CD4-positive, alpha-beta T cell treated with Interleukin-6 at 100 ng/mL for 8 hours (primary cell): ENCODE data around the gene IDH2.
"Not testable (repeated sequence)": the region's sequence is repeated elsewhere in the genome, so short reads cannot be mapped to it uniquely, and the experiment has no call there.

Experiments used
- DNase-seq: peaks from one replicate; pipeline ENCODE4 v3.0.0-alpha.2; 2020; ENCODE audit warnings: mixed read lengths, low spot score

The IDH2 gene

GRCh38 chr15:90101969-90102890 is at the start of gene IDH2:
Gene IDH2, minus strand, starts transcription at chr15:90102468. Its CDS starts 78 bp downstream, at chr15:90102390.
- peak; percentile 59 for DNase-seq

DNA sequence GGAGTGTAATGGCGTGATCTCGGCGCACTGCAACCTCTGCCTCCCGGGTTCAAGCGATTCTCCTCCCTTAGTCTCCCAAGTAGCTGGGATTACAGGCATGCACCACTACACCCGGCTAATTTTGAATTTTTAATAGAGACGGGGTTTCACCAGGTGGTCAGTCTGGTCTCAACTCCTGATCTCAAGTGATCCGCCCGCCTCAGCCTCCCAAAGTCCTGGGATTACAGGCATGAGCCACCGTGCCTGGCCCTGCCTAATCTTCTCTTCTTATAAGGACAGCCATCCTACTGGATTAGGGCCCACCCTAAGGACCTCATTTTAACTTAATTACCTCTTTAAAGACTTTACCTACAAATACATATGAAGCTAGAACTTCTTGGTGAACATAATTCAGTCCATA is 48.3 kb upstream of the IDH2 start:
- not testable (repeated sequence) for DNase-seq

DNA sequence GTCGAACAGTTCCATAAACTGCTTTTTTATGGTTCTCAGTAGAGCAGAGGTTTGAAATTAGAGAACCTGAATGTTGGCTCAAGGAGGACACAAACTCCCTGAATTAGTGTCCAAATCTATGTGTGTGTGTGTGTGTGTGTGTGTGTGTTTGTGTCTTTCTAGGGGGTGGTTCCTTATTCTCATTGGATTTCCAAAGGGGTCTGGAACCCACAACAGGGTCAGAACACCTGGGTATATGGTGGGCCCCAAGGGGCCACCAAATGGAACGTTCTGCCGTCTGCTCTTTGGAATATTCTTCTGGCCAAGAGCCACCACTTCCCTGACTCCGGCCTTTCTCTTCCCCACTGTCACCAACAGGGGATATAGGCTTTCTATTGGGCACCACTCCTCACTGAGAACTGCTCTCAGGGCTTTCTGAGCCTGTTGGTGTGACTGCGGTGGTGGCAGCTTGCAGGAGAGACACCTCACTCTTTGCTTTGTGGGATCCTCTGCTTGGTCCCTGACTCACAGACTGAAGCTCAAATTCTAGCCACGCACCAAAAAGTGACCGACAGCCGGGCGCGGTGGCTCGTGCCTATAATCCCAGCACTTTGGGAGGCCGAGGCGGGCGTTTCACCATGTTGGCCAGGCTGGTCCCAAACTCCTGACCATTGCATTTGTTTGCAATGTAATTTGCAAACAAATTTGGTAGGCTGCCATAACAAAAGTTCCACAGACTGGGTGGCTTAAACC is 47.5 kb upstream of the IDH2 start:
- no peak for DNase-seq

DNA sequence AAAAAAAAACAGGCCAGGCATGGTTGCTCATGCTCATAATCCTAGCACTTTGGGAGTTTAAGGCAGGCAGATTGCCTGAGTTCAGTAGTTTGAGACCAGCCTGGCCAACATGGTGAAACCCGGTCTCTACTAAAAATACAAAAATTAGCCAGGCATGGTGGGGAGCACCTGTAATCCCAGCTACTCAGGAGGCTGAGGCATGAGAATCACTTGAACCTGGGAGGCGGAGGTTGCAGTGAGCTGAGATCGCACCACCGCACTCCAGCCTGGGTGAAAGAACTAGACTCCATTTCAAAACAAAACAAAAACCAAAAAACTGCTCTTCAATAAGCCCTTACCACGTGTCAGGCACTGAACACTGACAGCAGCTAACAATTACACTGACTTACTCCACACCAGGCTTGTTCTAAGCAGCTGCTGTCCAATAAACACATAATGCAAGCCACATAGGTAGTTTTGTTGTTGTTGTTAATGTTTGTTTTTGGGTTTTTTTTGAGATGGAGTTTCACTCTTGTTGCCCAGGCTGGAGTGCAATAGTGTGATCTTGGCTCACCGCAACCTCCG is 44.0 kb upstream of the IDH2 start:
- DNase-seq, result not testable (repeated sequence)

GRCh38 chr15:90145761-90146160 is 43.5 kb upstream of the IDH2 start:
- DNase-seq, result no peak

DNA sequence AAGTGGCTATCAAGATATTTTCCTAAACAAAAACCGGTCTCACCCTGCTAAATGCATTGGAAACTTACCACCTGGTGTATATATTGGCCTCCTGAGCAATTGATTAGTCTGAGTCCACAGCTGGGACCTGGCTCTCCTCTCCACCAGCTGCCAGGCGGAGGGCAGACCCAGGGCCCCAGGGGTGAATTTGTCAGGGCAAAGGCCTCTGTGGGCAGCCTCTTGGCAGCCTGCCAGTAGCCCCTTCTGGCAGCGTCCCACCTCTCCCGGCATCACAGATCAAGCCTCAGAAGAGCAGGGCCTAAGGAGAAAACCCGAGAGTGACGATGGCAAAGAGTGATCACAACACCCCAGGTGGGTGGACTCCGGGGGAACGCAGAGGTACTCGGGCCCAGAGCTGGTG is 43.0 kb upstream of the IDH2 start:
- DNase-seq, result no peak

DNA sequence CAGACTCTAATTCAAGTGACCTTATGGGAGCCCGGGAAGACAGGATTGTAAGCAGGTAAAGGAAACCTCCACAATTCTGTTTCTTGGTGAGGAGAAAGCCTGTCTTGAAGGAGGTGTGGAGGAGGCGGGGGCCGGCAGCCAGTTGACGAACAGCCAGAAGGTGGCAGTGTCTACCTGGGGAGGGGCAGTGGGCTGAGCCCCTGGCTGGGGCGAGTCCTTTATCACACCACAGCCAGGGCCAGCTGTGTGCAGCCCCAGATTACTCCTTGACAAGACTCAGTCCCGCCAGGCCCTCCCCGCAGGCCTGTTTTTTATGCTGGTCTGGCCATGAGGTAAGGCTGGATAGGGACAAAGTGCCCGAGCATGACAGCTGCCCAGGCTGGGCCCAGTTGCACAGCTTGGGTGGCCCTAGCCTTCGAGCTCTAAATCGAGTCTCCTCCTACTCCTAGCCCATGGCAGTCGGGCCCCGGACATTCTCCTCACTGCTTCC is 40.9 kb upstream of the IDH2 start:
- DNase-seq, result peak; percentile 53

GRCh38 chr15:90142216-90143165 is 40.2 kb upstream of the IDH2 start:
- DNase-seq, result peak; percentile 26

DNA sequence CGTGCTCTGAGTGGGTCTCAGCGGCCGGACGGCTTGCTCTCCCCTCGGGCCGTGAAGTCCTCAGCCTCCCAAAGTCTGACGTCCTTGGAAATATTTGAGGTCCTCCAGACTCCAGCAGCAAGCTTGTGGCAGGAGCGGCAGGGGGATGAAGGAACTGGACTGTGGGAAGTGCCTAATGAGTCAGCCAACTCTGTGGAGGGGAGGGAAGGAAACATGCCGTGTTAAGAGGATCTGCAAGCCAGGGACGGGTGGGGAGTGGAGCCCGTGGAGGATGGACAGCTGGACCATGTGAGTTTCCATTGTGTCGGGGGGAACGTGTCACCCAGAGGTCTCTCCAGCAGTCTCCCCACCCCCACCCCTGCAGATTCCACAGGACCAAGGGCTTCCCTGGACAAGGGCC is 39.4 kb upstream of the IDH2 start:
- DNase-seq, result no peak

DNA sequence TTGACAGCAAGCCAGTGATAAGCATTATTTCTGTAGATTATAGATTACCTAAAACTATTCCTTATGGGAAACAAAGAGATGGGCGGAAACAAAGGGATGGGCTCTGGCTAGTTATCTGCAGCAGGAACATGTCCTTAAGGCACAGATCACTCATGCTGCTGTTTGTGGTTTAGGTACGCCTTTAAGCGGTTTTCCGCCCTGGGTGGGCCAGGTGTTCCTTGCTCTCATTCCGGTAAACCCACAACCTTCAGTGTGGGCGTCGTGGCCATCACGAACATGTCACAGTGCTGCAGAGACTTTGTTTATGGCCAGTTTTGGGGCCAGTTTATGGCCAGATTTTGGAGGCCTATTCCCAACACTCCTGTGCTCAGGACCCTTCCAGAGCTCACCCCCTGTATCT is 37.3 kb upstream of the IDH2 start:
- not testable (repeated sequence) for DNase-seq

DNA sequence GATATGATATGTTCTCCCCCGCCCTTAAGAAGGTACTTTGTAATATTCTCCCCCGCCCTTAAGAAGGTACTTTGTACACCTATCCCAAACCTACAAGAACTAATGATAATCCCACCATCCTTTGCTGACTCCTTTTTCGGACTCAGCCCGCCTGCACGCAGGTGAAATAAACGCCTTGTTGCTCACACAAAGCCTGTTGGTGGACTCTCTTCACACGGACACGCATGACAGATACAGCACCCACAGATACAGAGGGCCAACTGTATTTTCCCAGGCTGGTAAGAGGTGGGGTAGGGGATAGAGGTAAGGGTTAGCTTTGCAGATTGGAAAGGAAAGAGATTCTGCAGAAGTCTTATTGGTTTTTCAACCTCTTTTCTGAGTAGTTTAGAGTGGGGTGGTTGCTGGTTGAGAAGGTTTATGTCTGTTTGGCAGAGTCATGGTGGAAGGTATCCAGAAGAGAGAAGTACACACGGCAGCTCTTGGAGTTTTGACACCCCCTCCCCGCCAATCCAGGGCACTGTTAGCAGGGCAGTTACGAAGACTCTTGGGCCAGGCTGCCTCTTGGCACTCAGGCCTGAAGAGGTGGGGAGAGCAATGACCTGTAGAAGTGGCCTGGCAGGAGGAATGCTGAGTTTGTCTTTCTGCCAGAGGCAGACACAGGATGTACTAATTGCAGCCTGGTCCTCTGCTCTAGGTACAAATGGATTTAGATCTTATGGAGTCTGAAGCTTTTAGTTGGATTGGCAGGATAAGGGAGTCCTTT is 36.0 kb upstream of the IDH2 start:
- DNase-seq, result no peak

DNA sequence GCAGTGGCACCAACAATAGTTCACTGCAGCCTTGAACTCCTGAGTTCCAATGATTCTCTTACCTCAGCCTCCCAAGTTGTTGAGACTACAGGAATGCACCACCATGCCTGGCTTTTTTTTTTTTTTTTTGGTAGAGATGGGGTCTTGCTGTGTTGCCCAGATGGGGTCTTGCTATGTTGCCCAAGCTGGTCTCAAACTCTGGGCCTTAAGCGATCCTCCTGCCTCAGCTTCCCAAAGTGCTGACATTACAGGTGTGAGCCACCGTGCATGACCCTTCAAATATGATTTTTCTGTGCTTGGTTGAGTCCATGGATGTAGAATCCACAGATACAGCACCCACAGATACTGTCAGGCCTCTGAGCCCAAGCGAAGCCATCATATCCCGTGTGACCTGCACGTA is 30.2 kb upstream of the IDH2 start:
- no peak for DNase-seq

- DNase-seq, result no peak
These were observed 29.6 kb upstream of the IDH2 start for GRCh38 chr15:90131848-90132247.

DNA sequence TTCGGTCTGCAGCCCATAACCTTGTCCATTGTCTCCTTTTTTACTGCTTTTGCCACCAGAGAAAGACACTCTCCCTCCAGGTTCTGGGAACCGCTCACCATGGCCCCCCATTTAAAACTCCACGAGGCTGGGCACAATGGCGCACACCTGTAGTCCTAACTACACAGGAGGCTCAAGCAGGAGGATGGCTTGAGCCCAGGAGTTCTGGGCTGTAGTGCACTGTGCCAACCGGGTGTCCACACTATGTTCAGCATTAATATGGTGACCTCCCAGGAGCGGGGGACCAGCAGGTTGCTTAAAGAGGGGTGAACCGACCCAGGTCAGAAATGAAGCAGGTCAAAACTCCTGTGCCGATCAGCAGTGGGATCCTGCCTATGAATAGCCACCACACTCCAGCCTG is 28.0 kb upstream of the IDH2 start:
- no peak for DNase-seq

GRCh38 chr15:90126596-90127435 is 24.5 kb upstream of the IDH2 start:
- no peak for DNase-seq

DNA sequence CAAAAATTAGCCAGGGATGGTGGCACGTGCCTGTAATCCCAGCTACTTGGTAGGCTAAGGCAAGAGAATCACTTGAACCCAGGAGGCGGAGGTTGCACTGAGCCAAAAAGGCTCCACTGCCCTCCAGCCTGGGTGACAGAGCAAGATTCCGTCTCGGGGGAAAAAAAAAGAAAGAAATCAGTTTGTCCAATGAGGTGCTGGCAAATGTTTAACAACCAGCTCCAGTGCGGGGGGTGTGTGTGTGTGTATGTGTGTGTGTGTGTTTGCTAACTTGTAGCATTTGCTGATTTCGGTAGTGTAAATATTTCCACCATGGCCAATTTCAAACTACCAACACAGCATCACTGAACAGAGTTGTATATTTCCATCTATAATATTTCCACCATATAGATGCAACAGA is 23.8 kb upstream of the IDH2 start:
- no peak for DNase-seq

DNA sequence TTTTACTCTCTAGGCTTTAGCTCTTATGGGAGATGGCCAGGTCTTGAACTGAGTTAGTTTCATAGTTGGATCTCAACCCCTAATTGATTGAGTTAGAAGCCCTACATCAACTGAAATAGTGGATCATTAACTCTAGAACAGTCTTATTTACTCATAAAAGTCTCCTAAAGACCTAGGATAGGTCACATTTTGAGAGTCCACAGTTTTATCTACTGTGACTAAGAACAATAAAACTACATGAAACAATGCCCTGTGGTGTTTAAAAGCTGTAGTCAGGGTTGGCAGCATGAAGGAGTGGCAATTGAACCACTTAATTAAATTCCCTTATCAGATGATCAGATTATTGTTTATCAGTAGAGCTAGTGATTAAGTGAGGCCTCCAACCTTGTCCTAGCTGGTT is 22.2 kb upstream of the IDH2 start:
- no peak for DNase-seq

- no peak for DNase-seq
These were observed 18.8 kb upstream of the IDH2 start for GRCh38 chr15:90121086-90121485.

- no peak for DNase-seq
These were observed 17.1 kb upstream of the IDH2 start for GRCh38 chr15:90119367-90119766.

DNA sequence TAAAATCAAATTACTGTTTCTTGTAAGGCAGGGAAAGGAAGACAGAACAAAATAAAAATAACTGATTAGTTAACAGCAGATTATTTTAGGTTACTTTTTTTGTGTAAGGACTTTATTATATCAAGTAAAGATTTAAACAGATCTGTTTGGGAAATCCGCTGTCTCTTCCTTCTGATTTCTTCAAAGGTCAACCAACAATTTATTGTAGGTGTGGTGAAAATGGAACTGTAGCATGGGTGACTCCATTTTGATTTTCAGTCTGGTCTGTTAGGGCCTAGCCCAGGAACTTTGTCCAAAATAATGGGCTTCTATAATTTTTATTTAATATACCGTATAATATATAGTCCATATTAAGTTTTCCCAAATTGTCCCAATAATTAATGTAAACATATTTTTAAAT is 13.5 kb upstream of the IDH2 start:
- DNase-seq, result no peak
